HEK293T (cell line): ENCODE data around the gene INPP4B.

ENCODE experiments used
- ARNT ChIP-seq: fragments of 450-650 bp; IDR thresholded peaks from 2 replicates; pipeline ENCODE4 v1.6.1; 2017; ENCODE audit warnings: mild to moderate bottlenecking
- BHLHE40 ChIP-seq: fragments of 450-650 bp; IDR thresholded peaks from 2 replicates; pipeline ENCODE4 v1.6.1; 2016; ENCODE audit warnings: mild to moderate bottlenecking, moderate library complexity, borderline replicate concordance
- ELF4 ChIP-seq: fragments of 450-650 bp; IDR thresholded peaks from 2 replicates; pipeline ENCODE4 v1.6.1; 2017; ENCODE audit warnings: antibody characterized with exemption
- FOXA1 ChIP-seq: fragments of 450-650 bp; IDR thresholded peaks from 2 replicates; pipeline ENCODE4 v1.6.1; 2016; ENCODE audit warnings: mild to moderate bottlenecking
- FOXM1 ChIP-seq: fragments of 450-650 bp; IDR thresholded peaks from 2 replicates; pipeline ENCODE4 v1.6.1; 2017; ENCODE audit warnings: mild to moderate bottlenecking, borderline replicate concordance
- SUZ12 ChIP-seq: fragments of 450-650 bp; IDR thresholded peaks from 2 replicates; pipeline ENCODE4 v1.6.1; 2016; ENCODE audit warnings: mild to moderate bottlenecking
- TARDBP ChIP-seq: fragments of 450-650 bp; IDR thresholded peaks from 2 replicates; pipeline ENCODE4 v1.6.1; 2016

DNA sequence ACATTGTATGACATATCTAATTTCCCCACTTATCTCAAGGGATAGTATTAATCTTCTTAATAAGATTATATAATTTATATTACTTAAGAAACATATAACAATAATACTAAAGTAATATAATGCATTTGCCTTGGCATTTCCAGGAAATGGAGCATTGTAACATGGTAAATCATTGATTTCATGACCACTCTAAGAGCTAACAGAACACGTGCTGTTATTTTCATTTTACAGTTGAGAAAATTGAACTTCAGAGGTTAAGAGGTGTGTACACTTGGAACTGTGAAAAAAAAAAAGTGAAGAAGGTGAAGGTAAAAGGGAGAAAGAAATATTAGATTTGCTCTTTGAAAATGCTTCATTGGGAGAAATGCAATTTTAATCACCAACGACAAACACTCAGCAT lies 687.1 kb downstream of the INPP4B start:
- TF ChIP-seq ARNT (no peak), ELF4 (no peak), TARDBP (no peak), FOXM1 (no peak), BHLHE40 (no peak), FOXA1 (no peak), SUZ12 (no peak)
